Stomach (tissue), 4 donors: Measurements from ENCODE around the gene SLC20A1.

Experiments
- EP300 ChIP-seq: sonication (generic); formaldehyde crosslinking; IDR thresholded peaks from one replicate; pipeline ENCODE4 v1.6.1; 2017; ENCODE audit warnings: antibody characterized with exemption
- TF ChIP-seq, protein P1 (sequence below), 7 experiments: fragments of 450-650 bp in 4 of 7; fragments of 200-600 bp in 3 of 7; sonication (generic) in 3 of 7; IDR thresholded peaks; one replicate each; pipeline ENCODE4 v1.5.1; 2016 to 2019; ENCODE audit warnings: antibody characterized with exemption in 7 of 7, control low read depth in 2 of 7, mild to moderate bottlenecking in 1 of 7

DNA sequence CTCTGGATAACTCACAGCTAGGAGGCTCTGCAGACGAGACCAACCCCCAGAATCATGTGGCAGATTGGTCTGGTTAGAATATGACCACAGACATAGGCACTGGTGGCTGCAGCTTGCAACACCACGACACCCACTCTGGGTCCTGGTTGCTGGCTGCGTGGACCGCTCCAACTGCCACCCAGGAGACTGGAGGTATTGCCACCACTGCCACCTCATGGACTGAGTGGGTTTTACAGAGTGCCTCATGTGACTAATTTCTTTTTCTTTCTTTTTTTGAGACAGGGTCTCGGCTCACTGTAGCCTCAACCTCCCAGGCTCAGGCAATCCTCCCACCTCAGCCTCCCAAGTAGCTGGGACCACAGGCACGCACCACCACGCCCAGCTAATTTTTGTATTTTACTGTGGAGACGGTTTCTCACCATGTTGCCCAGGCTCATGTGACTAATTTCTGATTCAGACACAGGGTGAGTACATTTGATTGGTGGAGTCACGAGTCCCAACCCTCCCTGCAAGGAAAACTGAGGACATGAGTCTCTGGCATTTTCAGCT, 45.2 kb downstream of the SLC20A1 start:
- no peak for TF ChIP-seq EP300
- TF ChIP-seq, protein P1, sequence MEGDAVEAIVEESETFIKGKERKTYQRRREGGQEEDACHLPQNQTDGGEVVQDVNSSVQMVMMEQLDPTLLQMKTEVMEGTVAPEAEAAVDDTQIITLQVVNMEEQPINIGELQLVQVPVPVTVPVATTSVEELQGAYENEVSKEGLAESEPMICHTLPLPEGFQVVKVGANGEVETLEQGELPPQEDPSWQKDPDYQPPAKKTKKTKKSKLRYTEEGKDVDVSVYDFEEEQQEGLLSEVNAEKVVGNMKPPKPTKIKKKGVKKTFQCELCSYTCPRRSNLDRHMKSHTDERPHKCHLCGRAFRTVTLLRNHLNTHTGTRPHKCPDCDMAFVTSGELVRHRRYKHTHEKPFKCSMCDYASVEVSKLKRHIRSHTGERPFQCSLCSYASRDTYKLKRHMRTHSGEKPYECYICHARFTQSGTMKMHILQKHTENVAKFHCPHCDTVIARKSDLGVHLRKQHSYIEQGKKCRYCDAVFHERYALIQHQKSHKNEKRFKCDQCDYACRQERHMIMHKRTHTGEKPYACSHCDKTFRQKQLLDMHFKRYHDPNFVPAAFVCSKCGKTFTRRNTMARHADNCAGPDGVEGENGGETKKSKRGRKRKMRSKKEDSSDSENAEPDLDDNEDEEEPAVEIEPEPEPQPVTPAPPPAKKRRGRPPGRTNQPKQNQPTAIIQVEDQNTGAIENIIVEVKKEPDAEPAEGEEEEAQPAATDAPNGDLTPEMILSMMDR (IDR thresholded peaks at IDR 0.05) = peak in 5 of 7 experiments; percentile 50 to 93 (median 69)
